HG02870 (cell line): ENCODE measurements around the gene COG2.
A peak's percentile ranks its signal among the peaks of the same experiment; 100 is the strongest.
"Not testable (repeated sequence)": the region's sequence is repeated elsewhere in the genome, so short reads cannot be mapped to it uniquely, and the experiment has no call there.

Source experiments
- ATAC-seq: cut with Tn5 transposase; IDR thresholded peaks from one replicate; pipeline ENCODE4 v1.9.1; 2021; ENCODE audit warnings: mild to moderate bottlenecking, moderate library complexity; ENCODE audit not compliant: unreplicated experiment

COG2 gene

GRCh38 chr1:230624097-230624713, 18.1 kb upstream of the COG2 start:
- ATAC-seq: no peak

GRCh38 chr1:230626232-230626631, 16.0 kb upstream of the COG2 start:
- no peak for ATAC-seq

GRCh38 chr1:230627767-230628166, 14.5 kb upstream of the COG2 start:
- no peak for ATAC-seq

GRCh38 chr1:230629511-230629910, 12.8 kb upstream of the COG2 start:
- ATAC-seq: no peak

- no peak for ATAC-seq
Observed at GRCh38 chr1:230631477-230631876, 10.8 kb upstream of the COG2 start.

- no peak for ATAC-seq
Observed at GRCh38 chr1:230632273-230632873, 9.9 kb upstream of the COG2 start.

GRCh38 chr1:230633469-230633868, 8.8 kb upstream of the COG2 start:
- no peak for ATAC-seq

- no peak for ATAC-seq
Observed at GRCh38 chr1:230634384-230634783, 7.9 kb upstream of the COG2 start.

GRCh38 chr1:230636575-230637148, 5.6 kb upstream of the COG2 start:
- ATAC-seq: no peak

GRCh38 chr1:230639714-230640209, 2.5 kb upstream of the COG2 start:
- ATAC-seq: no peak

GRCh38 chr1:230641346-230641745, 935 bp upstream of the COG2 start:
- ATAC-seq: no peak

- peak; percentile 1 for ATAC-seq
Observed at GRCh38 chr1:230641900-230642262, 400 bp upstream of the COG2 start.

- no peak for ATAC-seq
Observed at GRCh38 chr1:230643908-230644307, 1.6 kb downstream of the COG2 start.

- ATAC-seq: no peak
Observed at GRCh38 chr1:230646710-230647302, 4.5 kb downstream of the COG2 start.

GRCh38 chr1:230647321-230647720, 5.0 kb downstream of the COG2 start:
- no peak for ATAC-seq

- no peak for ATAC-seq
Observed at GRCh38 chr1:230648114-230648513, 5.8 kb downstream of the COG2 start.

- ATAC-seq: no peak
Observed at GRCh38 chr1:230650300-230650699, 8.0 kb downstream of the COG2 start.

- ATAC-seq: no peak
Observed at GRCh38 chr1:230651235-230651634, 9.0 kb downstream of the COG2 start.

- not testable (repeated sequence) for ATAC-seq
Observed at GRCh38 chr1:230656719-230657118, 14.4 kb downstream of the COG2 start.

GRCh38 chr1:230658103-230658502, 15.8 kb downstream of the COG2 start:
- not testable (repeated sequence) for ATAC-seq

GRCh38 chr1:230658691-230659090, 16.4 kb downstream of the COG2 start:
- ATAC-seq: no peak

GRCh38 chr1:230661976-230662375, 19.7 kb downstream of the COG2 start:
- ATAC-seq: no peak
